Aorta (tissue), 5 donors: ENCODE results near the gene BMP8A. TPM values are rescaled to one million over a fixed set of nuclear protein-coding genes. Genes with fewer than 3 reads are reported as not detected.
A peak's percentile ranks its signal among the peaks of the same experiment; 100 is the strongest.
"Not testable (repeated sequence)": the region's sequence is repeated elsewhere in the genome, so short reads cannot be mapped to it uniquely, and the experiment has no call there.

Source experiments
- ATAC-seq: fragments of 200-7000 bp; cut with Tn5 transposase; one replicate; pipeline ENCODE4 v1.9.1; 2022; ENCODE audit warnings: moderate library complexity; ENCODE audit not compliant: low FRiP score
- DNase-seq, 2 donors: peaks; one replicate each; pipeline ENCODE4 v3.0.0-alpha.2; 2020
- H3K27ac ChIP-seq, 2 donors: one replicate each; pipeline ENCODE4 v1.5.1; 2013; ENCODE audit warnings: low read length in 2 of 2, mild to moderate bottlenecking in 2 of 2, moderate library complexity in 2 of 2, control low read depth in 1 of 2, inconsistent platforms in 1 of 2, low read depth in 1 of 2
- H3K27me3 ChIP-seq, 2 donors: one replicate each; pipeline ENCODE4 v1.6.1; 2013; ENCODE audit warnings: control low read depth in 1 of 2, low read length in 1 of 2, mild to moderate bottlenecking in 1 of 2, moderate library complexity in 1 of 2; ENCODE audit not compliant: insufficient read depth in 2 of 2, control insufficient read depth in 1 of 2
- H3K36me3 ChIP-seq, 2 donors: one replicate each; pipeline ENCODE4 v1.6.1; 2013; ENCODE audit warnings: control low read depth in 1 of 2, low read length in 1 of 2, mild to moderate bottlenecking in 1 of 2; ENCODE audit not compliant: insufficient read depth in 2 of 2, control insufficient read depth in 1 of 2
- H3K4me1 ChIP-seq, 2 donors: one replicate each; pipeline ENCODE4 v1.6.1; 2013; ENCODE audit warnings: low read length in 2 of 2, control low read depth in 1 of 2, mild to moderate bottlenecking in 1 of 2, moderate library complexity in 1 of 2; ENCODE audit not compliant: insufficient read depth in 2 of 2, control insufficient read depth in 1 of 2
- H3K4me3 ChIP-seq, 2 donors: one replicate each; pipeline ENCODE4 v1.5.1; 2013; ENCODE audit warnings: low read length in 2 of 2, control low read depth in 1 of 2, mild to moderate bottlenecking in 1 of 2
- H3K9me3 ChIP-seq: one replicate; pipeline ENCODE4 v1.6.1; 2013; ENCODE audit warnings: mild to moderate bottlenecking, low read length; ENCODE audit not compliant: control insufficient read depth
- WGBS, 2 donors: extraction: QIAGEN DNeasy Blood & Tissue Kit; methylation state at CpG; one replicate each; pipeline ENCODE4 v1.1.7; 2013; 5-methylcytosine and 5-hydroxymethylcytosine counted together
- intact Hi-C, 2 donors: fragments of 100-400 bp; cut with DNase I; formaldehyde crosslinking; loops; one replicate each; pipeline versions ENCODE4 v1.14.2 to v1.15.0; 2022
- polyA plus RNA-seq, 2 donors: library from polyadenylated mRNA; stranded (reverse); fragments of 200-250 nt; gene quantifications; one replicate each; pipeline ENCODE4 v1.2.3, GENCODE V29; 2013
- total RNA-seq, 2 donors: library from RNA; stranded (reverse); fragmentation: NEBNext Ultra II Directional; extraction: Animal tissue kit (Norgen Biotek cat#: 25700); gene quantifications; one replicate each; pipeline ENCODE4 v1.2.1, GENCODE V29; 2021
- donor health status: healthy with polysubstance abuse.
- donor health status: Bipolar disorder and iron deficiency.
- donor health status: DM: no; HTN: no; CAD: no.
- donor health status: DM: no; HTN: no; CAD: no.
- donor health status: DM: yes; HTN: yes; CAD: no.

BMP8A gene
- total and polyA plus RNA-seq, 4 donors, result not detected

DNA sequence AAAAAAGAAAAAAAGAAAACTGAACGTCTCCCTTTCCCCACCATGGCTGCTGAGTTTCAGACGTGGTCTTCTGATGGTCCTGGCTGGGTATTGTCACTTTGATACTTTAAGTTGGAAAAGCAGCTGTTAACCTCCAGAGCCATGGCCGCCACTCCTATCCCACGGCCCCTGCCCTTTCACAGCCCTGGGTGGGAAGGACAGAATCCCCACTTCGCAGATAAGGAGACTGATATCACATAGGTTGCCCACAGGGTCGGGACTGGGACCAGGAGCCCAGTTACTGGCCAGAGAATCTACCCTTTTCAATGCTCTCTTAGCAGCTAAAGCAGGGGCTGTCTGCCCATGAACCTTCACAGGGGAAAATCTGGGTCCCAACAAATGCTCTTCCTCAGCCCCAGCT, 16.8 kb downstream of the BMP8A start:
- WGBS, 2 donors, result 87 to 92% methylated on average over 6 of the region's 6 CpGs
- Histone ChIP-seq H3K4me1 (no peaks in the 10 kb centered on the region), H3K4me3 (no peak overlapping the region), H3K27me3 (no peaks in the 10 kb centered on the region), H3K36me3 (no peaks in the 10 kb centered on the region), H3K27ac (no peak overlapping the region), H3K9me3 (no peaks in the 10 kb centered on the region)
- peak in 1 of 2 donors; percentile 61 for DNase-seq
- intact Hi-C loops, result no loop called here
- no peak for ATAC-seq

DNA sequence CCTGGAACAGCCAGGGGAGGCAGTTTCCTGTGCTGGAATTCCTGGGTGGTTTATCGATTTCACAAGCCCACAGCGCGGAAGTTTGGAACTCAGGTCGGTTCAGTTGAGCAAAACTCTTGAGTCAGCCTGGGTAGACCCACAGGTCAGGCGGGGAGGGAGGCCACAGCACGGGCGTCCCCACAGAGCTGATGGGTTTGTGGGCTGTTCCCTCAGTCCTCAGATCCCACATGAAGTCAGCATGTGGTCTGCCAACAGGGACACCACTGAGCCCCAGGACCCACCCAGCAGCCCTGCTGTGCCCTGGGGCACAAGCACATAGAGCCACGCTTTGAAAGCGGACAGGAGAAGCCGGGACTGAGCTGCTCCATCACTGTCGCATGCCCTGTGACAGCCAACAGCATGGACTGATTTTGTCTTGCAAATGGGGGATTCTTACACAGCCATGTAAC, 17.4 kb downstream of the BMP8A start:
- 82 to 84% methylated on average over 11 of the region's 11 CpGs for WGBS, 2 donors
- H3K4me3 ChIP-seq, result no peak overlapping the region
- intact Hi-C loops, result no loop called here
- H3K9me3 ChIP-seq, result no peaks in the 10 kb centered on the region
- H3K27ac ChIP-seq, result no peak overlapping the region
- no peaks in the 10 kb centered on the region for H3K36me3 ChIP-seq
- no peak for ATAC-seq
- peak; percentile 40 to 54 for DNase-seq
- H3K27me3 ChIP-seq, result no peaks in the 10 kb centered on the region
- H3K4me1 ChIP-seq, result no peaks in the 10 kb centered on the region

DNA sequence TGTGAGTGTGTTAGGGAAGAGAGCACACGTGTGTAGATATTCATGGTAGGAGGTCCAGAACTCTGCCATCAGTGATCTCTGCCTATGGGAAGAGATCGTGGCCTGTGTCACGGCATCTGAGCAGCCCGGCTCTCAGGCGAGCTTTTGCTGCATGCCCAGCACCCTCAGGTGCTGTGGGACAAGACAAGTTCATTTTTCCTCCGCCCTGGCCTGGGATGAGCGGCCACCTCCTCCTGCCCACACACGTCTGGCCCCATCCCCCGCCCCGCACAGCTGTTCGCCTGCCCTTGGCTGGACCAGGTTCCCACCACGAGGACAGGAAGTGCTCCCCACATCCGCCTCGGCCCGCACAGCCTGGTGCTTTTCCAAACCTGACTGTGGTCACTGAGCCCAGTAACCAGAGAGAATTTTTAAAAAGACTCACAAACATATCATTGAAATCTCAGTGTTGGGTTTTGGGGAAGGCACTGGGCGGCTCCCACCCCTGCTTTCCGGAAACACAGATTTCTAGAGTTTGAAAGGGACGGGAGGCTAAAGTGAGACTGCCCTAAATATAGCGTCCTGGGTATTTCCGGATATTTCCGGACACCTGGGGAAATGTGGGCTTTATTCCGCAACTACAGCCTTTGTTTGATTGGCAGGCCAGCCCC, 18.0 kb downstream of the BMP8A start:
- DNase-seq (peak; percentile 60 to 77), ATAC-seq (peak; percentile 5)
- intact Hi-C loops, result no loop called here
- 74 to 84% methylated on average over 21 to 22 of the region's 22 CpGs for WGBS, 2 donors
- Histone ChIP-seq H3K27ac (no peak overlapping the region), H3K27me3 (no peaks in the 10 kb centered on the region), H3K4me3 (no peak overlapping the region), H3K4me1 (no peaks in the 10 kb centered on the region), H3K9me3 (no peaks in the 10 kb centered on the region), H3K36me3 (no peaks in the 10 kb centered on the region)

- intact Hi-C loops, H3K27ac ChIP-seq, ATAC-seq, H3K4me1 ChIP-seq, H3K9me3 ChIP-seq, H3K27me3 ChIP-seq, H3K4me3 ChIP-seq, H3K36me3 ChIP-seq: not testable (repeated sequence)
- 94 to 96% methylated on average over 14 to 17 of the region's 20 CpGs for WGBS, 2 donors
- peak; percentile 12 to 41 for DNase-seq
Measured at GRCh38 chr1:39510570-39511186, 19.2 kb downstream of the BMP8A start.

- WGBS, 2 donors, result 85 to 89% methylated on average over 5 to 8 of the region's 13 CpGs
- H3K36me3 ChIP-seq, H3K4me1 ChIP-seq, H3K27ac ChIP-seq, intact Hi-C loops, H3K27me3 ChIP-seq, H3K4me3 ChIP-seq, ATAC-seq, H3K9me3 ChIP-seq: not testable (repeated sequence)
- DNase-seq, result peak in 1 of 2 donors; percentile 58
Measured at GRCh38 chr1:39511477-39511876, 20.0 kb downstream of the BMP8A start.

DNA sequence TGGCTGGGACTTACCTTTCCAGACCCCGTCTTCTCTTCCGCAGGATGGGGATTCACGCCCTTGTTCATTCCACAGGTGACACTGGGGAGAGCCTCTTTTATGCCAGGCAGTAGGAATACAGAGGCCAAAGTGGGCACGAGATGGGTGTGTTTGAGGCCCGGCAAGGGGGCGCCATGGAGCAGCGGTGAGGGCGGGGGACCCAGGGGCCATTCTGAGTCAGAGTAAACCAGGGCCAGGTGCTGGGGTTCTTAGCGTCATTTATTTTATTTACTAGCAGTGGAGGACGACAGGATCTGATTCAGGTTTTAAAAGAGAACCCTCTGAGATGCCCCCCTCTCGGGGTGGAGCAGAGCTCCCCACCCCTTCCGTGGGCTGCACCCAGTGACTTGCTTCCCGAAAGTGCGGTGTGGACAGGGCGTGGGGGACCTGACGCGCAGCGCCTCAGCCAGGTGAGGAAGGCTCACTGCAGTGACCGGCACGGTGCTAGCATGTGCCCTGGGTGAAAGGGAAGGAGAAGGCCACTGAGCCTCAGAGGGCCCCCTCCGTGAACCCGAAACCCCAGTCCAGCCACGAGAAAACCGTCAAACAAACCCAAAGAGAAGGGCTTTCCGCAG, 20.9 kb downstream of the BMP8A start:
- H3K9me3 ChIP-seq, ATAC-seq, H3K4me3 ChIP-seq, H3K4me1 ChIP-seq, intact Hi-C loops, H3K36me3 ChIP-seq, H3K27ac ChIP-seq, H3K27me3 ChIP-seq: not testable (repeated sequence)
- DNase-seq, result peak in 1 of 2 donors; percentile 56
- WGBS, 2 donors, result 60 to 70% methylated on average over 5 to 7 of the region's 25 CpGs

DNA sequence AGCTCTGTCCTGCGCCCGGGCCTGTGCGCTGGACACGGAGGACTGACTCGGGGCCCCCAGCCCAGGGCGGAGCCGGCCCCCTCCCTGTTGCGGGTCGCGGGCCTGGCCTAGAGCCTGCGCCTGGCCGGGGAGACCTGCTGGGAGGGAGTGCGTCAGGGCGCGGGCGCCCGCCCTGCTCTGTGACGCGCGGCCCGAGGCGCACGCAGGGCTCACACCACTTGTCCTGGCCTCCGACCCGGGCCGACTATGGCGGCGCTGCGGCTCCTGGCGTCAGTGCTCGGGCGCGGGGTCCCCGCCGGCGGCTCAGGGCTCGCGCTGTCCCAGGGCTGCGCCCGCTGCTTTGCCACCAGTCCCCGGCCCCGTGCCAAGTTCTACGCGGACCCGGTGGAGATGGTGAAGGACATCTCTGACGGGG, 23.3 kb downstream of the BMP8A start:
- H3K36me3 ChIP-seq, H3K27ac ChIP-seq, H3K4me3 ChIP-seq, intact Hi-C loops, H3K4me1 ChIP-seq, H3K27me3 ChIP-seq, H3K9me3 ChIP-seq: not testable (repeated sequence)
- peak; percentile 76 for ATAC-seq
- peak in 1 of 2 donors; percentile 66 for DNase-seq
- WGBS, 2 donors, result 0 to 1% methylated on average over 10 to 46 of the region's 46 CpGs

- H3K36me3 ChIP-seq, H3K9me3 ChIP-seq, H3K27me3 ChIP-seq, intact Hi-C loops, H3K4me1 ChIP-seq, H3K4me3 ChIP-seq, H3K27ac ChIP-seq: not testable (repeated sequence)
- peak; percentile 3 for ATAC-seq
- peak in 1 of 2 donors; percentile 27 for DNase-seq
- 14 to 23% methylated on average over 20 to 24 of the region's 78 CpGs for WGBS, 2 donors
Measured at GRCh38 chr1:39515131-39516086, 24.0 kb downstream of the BMP8A start.
